22Rv1 (cell line): ENCODE data around the gene MACF1.

Source experiments
- H3K27ac ChIP-seq: fragments of 450-650 bp; 2 replicates; pipeline ENCODE4 v1.5.1; 2017
- ZFX ChIP-seq: fragments of 450-650 bp; IDR thresholded peaks from 2 replicates; pipeline ENCODE4 v1.6.1; 2017; ENCODE audit warnings: antibody characterized with exemption, borderline replicate concordance
- TF ChIP-seq, protein P1 (sequence below): fragments of 450-650 bp; IDR thresholded peaks from 2 replicates; pipeline ENCODE4 v1.5.1; 2017; ENCODE audit warnings: mild to moderate bottlenecking

MACF1 gene

GRCh38 chr1:39398278-39399021 is 194.0 kb downstream of the MACF1 start:
- no peak overlapping the region for H3K27ac ChIP-seq
- TF ChIP-seq, protein P1, sequence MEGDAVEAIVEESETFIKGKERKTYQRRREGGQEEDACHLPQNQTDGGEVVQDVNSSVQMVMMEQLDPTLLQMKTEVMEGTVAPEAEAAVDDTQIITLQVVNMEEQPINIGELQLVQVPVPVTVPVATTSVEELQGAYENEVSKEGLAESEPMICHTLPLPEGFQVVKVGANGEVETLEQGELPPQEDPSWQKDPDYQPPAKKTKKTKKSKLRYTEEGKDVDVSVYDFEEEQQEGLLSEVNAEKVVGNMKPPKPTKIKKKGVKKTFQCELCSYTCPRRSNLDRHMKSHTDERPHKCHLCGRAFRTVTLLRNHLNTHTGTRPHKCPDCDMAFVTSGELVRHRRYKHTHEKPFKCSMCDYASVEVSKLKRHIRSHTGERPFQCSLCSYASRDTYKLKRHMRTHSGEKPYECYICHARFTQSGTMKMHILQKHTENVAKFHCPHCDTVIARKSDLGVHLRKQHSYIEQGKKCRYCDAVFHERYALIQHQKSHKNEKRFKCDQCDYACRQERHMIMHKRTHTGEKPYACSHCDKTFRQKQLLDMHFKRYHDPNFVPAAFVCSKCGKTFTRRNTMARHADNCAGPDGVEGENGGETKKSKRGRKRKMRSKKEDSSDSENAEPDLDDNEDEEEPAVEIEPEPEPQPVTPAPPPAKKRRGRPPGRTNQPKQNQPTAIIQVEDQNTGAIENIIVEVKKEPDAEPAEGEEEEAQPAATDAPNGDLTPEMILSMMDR, result no peak
- TF ChIP-seq ZFX, result no peak

DNA sequence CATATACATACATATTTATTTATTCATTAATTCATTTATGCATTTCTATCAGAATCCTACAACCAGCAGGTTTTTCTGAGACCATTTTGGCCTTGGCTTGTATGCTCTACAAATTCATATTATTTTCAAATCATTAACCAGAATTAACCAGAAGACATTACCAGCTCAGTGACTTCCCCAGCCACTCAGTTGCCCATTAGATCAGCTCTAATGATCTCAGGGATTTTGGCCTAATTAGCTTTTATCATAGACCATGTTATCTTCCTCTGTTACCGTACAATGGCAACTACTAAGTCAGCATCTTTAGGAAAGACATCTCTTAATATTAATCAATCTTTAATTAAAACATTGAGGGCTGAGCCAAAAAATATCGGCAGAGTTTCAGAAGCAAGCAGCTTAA is 196.6 kb downstream of the MACF1 start:
- TF ChIP-seq, protein P1, result no peak
- no peak for TF ChIP-seq ZFX
- no peak overlapping the region for H3K27ac ChIP-seq

- TF ChIP-seq, protein P1, result no peak
- no peak for TF ChIP-seq ZFX
- no peak overlapping the region for H3K27ac ChIP-seq
These were observed 200.4 kb downstream of the MACF1 start for GRCh38 chr1:39404876-39405275.

GRCh38 chr1:39405358-39405757 is 200.9 kb downstream of the MACF1 start:
- TF ChIP-seq, protein P1, result no peak
- TF ChIP-seq ZFX, result no peak
- no peak overlapping the region for H3K27ac ChIP-seq

DNA sequence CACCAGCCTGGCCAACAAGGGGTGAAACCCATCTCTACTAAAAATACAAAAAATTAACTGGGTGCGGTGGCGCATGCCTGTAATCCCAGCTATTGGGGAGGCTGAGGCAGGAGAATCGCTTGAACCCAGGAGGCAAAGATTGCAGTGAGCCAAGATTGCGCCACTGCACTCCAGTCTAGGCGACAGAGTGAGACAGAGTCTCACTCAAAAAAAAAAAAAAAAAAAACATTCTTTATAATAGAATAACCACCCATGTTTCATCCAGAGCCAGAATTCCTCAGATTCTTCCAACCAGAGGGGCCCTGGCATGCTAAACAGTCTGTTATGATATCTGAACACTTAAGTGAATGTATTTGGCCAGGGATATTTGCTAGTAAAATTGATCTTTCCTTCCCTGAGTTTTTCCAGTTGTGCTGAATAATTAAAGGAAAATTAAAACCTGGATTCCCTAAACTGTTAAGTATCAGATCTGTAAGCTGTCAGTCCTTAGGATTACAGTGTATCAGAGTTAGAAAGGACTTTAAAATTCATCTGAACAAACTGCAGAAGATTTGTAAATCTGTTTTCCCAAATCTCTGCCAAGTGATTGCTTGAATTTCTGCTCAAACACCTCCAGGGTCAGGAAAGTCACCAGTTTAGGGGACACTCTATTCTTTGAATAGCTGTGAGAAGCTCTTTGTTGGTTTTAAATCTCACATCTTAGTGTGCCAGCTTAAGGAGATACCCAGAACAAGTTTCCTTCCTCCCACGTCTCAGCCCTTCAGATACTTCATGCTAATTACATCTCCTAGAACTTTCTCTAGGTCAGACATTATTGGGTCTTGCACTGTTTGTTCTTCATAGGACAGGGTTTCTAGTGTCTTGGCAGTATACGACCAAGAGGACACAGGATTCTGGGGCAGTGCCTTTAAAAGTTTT is 202.3 kb downstream of the MACF1 start:
- TF ChIP-seq, protein P1, result no peak
- TF ChIP-seq ZFX, result no peak

DNA sequence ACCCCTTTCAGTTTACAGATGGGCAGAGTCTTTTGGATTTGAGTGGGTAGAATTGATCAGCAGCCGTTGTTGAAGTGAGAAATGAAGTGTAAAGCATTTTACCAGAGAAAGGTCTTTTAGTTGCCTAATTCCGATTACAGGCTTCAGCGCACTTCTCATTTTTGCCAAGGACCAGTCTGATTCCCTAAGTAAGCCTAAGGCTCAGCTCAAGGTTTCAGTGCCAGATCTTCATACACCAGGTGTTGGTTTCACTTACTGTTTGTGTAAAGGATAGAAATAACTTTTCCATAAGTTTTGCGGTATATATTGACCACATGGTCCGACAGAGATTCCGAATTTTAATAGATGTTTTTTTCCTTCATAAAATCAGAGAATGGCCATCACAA is 203.0 kb downstream of the MACF1 start:
- TF ChIP-seq, protein P1, result no peak
- no peak for TF ChIP-seq ZFX

More for the DNA sequence above, 202.3 kb downstream of the MACF1 start:
- no peak overlapping the region for H3K27ac ChIP-seq

More for the DNA sequence above, 203.0 kb downstream of the MACF1 start:
- no peak overlapping the region; the same call in 1 of the 2 replicates for H3K27ac ChIP-seq
